Kidney epithelial cell (primary cell): Measurements from ENCODE around the gene GBP4. TPM values are rescaled to one million over a fixed set of nuclear protein-coding genes. Genes with fewer than 3 reads are reported as not detected.

Source experiments
- DNase-seq: peaks from one replicate; pipeline ENCODE4 v3.0.0-alpha.2; 2010; ENCODE audit warnings: low read depth
- H3K27me3 ChIP-seq: 2 replicates; pipeline ENCODE4 v1.6.0; 2011; ENCODE audit warnings: low read length; ENCODE audit not compliant: control insufficient read depth, insufficient read depth
- H3K36me3 ChIP-seq: 2 replicates; pipeline ENCODE4 v1.5.1; 2011; ENCODE audit warnings: low read length; ENCODE audit not compliant: control insufficient read depth, insufficient read depth
- H3K4me3 ChIP-seq: 2 replicates; pipeline ENCODE4 v1.5.1; 2011; ENCODE audit warnings: low read depth, mild to moderate bottlenecking, control low read depth, low read length
- total RNA-seq: library from RNA; depleted of rRNA; stranded (reverse); fragments of >200 nt; gene quantifications from 2 replicates; pipeline ENCODE4 v1.2.3, GENCODE V29; 2015
- TF ChIP-seq, protein P1 (sequence below): IDR thresholded peaks from 2 replicates; pipeline ENCODE4 v1.5.1; 2011; ENCODE audit warnings: mild to moderate bottlenecking, moderate library complexity, low read length, control low read depth, inconsistent platforms; ENCODE audit not compliant: insufficient read depth, poor library complexity, severe bottlenecking

The GBP4 gene
- total RNA-seq, 1 donor from 2014 or later: 0.50 TPM

DNA sequence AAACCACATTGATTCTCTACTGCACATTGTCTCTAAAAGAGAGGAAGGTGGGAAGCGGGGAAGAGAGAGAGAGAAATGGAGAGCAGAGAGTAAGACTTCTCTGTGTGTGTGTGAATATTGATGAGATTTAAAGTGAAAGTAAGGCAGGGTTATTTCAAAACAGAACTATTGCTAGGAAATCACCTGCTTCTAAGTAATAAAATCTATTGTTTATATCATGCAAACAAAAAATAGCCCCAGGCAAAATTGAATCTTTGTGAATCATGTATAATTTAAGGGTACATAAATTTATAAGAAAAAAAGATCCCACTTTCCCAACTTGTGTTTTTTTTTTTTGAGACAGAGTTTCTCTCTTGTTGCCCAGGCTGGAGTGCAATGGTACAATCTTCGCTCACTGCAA is 21.8 kb downstream of the GBP4 start:
- Histone ChIP-seq H3K4me3 (no peak overlapping the region), H3K27me3 (no peaks in the 10 kb centered on the region), H3K36me3 (no peaks in the 10 kb centered on the region)
- no peak for DNase-seq
- TF ChIP-seq, protein P1, sequence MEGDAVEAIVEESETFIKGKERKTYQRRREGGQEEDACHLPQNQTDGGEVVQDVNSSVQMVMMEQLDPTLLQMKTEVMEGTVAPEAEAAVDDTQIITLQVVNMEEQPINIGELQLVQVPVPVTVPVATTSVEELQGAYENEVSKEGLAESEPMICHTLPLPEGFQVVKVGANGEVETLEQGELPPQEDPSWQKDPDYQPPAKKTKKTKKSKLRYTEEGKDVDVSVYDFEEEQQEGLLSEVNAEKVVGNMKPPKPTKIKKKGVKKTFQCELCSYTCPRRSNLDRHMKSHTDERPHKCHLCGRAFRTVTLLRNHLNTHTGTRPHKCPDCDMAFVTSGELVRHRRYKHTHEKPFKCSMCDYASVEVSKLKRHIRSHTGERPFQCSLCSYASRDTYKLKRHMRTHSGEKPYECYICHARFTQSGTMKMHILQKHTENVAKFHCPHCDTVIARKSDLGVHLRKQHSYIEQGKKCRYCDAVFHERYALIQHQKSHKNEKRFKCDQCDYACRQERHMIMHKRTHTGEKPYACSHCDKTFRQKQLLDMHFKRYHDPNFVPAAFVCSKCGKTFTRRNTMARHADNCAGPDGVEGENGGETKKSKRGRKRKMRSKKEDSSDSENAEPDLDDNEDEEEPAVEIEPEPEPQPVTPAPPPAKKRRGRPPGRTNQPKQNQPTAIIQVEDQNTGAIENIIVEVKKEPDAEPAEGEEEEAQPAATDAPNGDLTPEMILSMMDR: no peak

DNA sequence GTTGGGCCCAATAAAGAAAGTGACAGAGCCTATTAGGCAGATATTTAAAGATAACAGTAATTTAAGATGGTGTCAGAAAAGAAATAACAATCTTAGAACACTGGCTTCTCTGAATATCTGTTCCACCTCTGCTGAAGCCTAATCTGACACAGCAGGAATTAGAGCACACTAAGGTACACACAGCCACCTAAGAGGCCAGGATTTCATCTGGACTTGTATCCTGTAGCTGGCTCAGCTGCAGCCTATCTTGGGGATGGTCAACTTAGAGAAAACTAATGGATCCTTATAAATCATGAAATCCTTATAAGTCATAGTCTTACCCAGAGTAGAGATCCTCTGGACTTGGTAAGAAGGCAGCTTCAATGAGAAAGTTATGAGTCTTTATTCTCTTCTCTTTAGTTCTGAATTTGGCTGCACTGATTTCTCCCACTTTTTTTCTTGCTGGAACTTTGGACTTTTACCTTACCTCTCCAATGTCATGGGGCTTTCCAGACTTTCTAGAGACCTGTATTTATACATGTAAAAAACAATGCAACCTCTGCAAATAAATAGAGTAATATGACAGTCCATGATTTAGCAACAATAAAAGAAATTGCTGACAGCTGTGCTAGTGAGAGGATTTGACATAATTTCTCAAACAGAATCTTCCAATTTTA is 23.0 kb downstream of the GBP4 start, which contains the start of gene GBP7:
Gene GBP7, minus strand, starts transcription at position 403 of the 656 bp plus-strand sequence. CDS start 4,068 bp downstream, outside the sequence.
- TF ChIP-seq, protein P1: no peak
- Histone ChIP-seq H3K4me3 (no peak within 1 kb of the TSS), H3K36me3 (no peaks in the 10 kb centered on the region), H3K27me3 (no peaks in the 10 kb centered on the region)
- no peak for DNase-seq

DNA sequence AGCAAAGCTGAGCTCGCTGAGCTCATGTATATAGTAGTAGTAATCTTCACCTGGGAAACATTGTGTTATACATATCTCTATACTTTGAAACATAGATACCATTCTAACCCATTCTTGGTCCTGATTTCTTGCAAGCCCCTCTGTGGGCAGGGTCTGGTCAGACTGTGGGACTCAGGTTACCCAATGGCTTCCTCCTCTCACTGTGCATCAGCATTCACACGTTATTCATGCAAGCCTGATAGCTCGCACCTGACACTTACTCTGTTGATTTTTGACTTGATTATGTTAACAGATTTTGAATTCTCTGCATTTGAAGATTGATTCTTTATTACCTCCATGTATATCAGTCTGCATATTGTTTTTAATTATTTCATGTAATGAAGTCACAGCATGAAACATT is 24.3 kb downstream of the GBP4 start:
- DNase-seq: no peak
- H3K36me3 ChIP-seq: no peaks in the 10 kb centered on the region

DNA sequence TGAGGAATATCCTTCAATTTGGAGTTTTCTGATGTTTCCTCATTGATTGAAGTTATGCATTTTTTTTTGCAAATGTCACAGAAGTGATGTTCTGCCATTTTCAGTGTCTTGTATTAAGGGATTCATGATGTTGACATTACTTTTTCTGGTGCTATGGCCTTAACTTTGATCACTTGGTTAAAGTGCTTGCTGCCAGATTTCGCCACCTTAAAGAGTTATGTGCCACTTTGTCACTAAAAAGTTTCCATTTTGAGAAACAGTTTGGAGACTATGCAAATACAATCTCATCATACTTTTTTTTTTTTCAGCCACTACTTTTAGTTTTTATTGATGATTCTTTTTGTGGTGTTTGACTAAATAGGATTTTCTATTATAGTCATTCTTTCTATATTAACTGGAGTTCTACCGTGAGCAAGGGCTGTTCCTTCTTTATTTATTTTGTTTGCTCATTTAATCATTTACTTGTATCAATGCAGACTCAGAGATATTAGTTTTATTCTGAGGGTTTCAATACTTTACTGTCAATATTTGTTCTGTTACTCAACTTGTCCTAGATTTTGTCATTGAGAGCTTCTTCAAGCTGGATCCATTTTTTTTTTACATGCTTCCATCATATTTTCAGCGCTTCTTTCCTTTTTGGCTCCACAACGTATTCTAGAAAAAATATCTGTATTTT is 26.1 kb downstream of the GBP4 start:
- Histone ChIP-seq H3K4me3 (no peak overlapping the region), H3K27me3 (no peaks in the 10 kb centered on the region), H3K36me3 (no peaks in the 10 kb centered on the region)
- TF ChIP-seq, protein P1: no peak
- DNase-seq: no peak

More for the DNA sequence above, 24.3 kb downstream of the GBP4 start:
- H3K4me3 ChIP-seq: no peak overlapping the region
- TF ChIP-seq, protein P1: no peak
- no peaks in the 10 kb centered on the region for H3K27me3 ChIP-seq

DNA sequence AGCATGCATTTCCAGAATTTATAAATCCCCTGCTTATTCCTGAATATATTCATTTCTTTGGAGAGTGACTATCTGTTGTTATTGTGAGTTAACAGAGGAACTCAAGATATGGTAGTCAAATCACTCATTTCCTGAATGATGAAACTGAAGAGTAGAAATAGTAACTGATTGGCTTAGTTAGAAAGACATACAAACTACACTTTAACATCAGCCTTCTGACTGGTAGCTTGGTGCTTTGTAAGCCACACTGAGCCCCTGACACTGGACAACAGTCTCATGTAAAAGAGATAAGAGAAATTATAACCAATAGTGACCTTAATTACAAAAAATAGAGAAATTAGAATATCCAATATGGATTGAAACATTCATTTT is 27.7 kb downstream of the GBP4 start:
- H3K36me3 ChIP-seq: no peaks in the 10 kb centered on the region
- no peak overlapping the region for H3K4me3 ChIP-seq
- no peaks in the 10 kb centered on the region for H3K27me3 ChIP-seq
- no peak for DNase-seq
- TF ChIP-seq, protein P1: no peak
